GM23338 (cell line): ENCODE results near the gene U2SURP. TPM values are rescaled to one million over a fixed set of nuclear protein-coding genes. Genes with fewer than 3 reads are reported as not detected.

Source experiments
- ATAC-seq: fragments of 200-7000 bp; cut with Tn5 transposase; 3 replicates; pipeline ENCODE4 v1.9.1; 2020
- DNase-seq: peaks from one replicate; pipeline ENCODE4 v3.0.0-alpha.2; 2015; ENCODE audit warnings: low spot score
- H2AFZ ChIP-seq: fragments of 200-600 bp; sonication (generic); 2 replicates; pipeline ENCODE4 v1.8.0; 2016; ENCODE audit warnings: antibody characterized with exemption, mild to moderate bottlenecking, moderate library complexity
- H3F3A ChIP-seq: fragments of 200-600 bp; sonication (generic); replicated peaks from 2 replicates; pipeline ENCODE4 v1.8.0; 2017; ENCODE audit warnings: antibody characterized with exemption, mixed run types, low read depth
- H3K27ac ChIP-seq: fragments of 200-600 bp; sonication (generic); 2 replicates; pipeline ENCODE4 v1.6.1; 2016; ENCODE audit warnings: low read depth
- H3K27me3 ChIP-seq: fragments of 200-600 bp; sonication (generic); 2 replicates; pipeline ENCODE4 v1.8.0; 2016; ENCODE audit warnings: mild to moderate bottlenecking, mixed run types, moderate library complexity; ENCODE audit not compliant: insufficient read depth
- H3K36me3 ChIP-seq: fragments of 200-600 bp; sonication (generic); 2 replicates; pipeline ENCODE4 v1.8.0; 2016; ENCODE audit warnings: mild to moderate bottlenecking; ENCODE audit not compliant: insufficient read depth
- H3K4me1 ChIP-seq: fragments of 200-600 bp; sonication (generic); 2 replicates; pipeline ENCODE4 v1.8.0; 2016; ENCODE audit warnings: mild to moderate bottlenecking, moderate library complexity; ENCODE audit not compliant: insufficient read depth
- H3K4me2 ChIP-seq: fragments of 200-600 bp; sonication (generic); 2 replicates; pipeline ENCODE4 v1.7.1; 2017; ENCODE audit warnings: mixed run types
- H3K4me3 ChIP-seq: fragments of 200-600 bp; sonication (generic); 2 replicates; pipeline ENCODE4 v1.6.1; 2016; ENCODE audit warnings: mixed run types
- H3K79me2 ChIP-seq: fragments of 200-600 bp; sonication (generic); replicated peaks from 2 replicates; pipeline ENCODE4 v1.8.0; 2017; ENCODE audit warnings: mild to moderate bottlenecking; ENCODE audit not compliant: insufficient read depth
- H3K9me2 ChIP-seq: fragments of 200-600 bp; sonication (generic); 2 replicates; pipeline ENCODE4 v1.8.0; 2017; ENCODE audit not compliant: insufficient read depth
- H4K20me1 ChIP-seq: fragments of 200-600 bp; sonication (generic); replicated peaks from 2 replicates; pipeline ENCODE4 v1.8.0; 2017; ENCODE audit warnings: mild to moderate bottlenecking; ENCODE audit not compliant: insufficient read depth
- H3K27ac Mint-ChIP-seq: 2 replicates; pipeline ENCODE4 v1.8.0; 2020; ENCODE audit warnings: inconsistent platforms, mild to moderate bottlenecking, moderate library complexity, mixed read lengths
- H3K27me3 Mint-ChIP-seq: 3 replicates; pipeline ENCODE4 v1.8.0; 2022; ENCODE audit warnings: low read depth, mild to moderate bottlenecking, moderate library complexity, mixed read lengths, inconsistent platforms; ENCODE audit not compliant: insufficient read depth, poor library complexity
- H3K36me3 Mint-ChIP-seq: 3 replicates; pipeline ENCODE4 v1.8.0; 2021; ENCODE audit warnings: low read depth, mild to moderate bottlenecking, inconsistent platforms, moderate library complexity, mixed read lengths
- H3K4me1 Mint-ChIP-seq: 3 replicates; pipeline ENCODE4 v1.8.0; 2020; ENCODE audit warnings: mild to moderate bottlenecking, inconsistent platforms, mixed read lengths
- H3K4me3 Mint-ChIP-seq: 3 replicates; pipeline ENCODE4 v1.8.0; 2021; ENCODE audit warnings: moderate library complexity, mild to moderate bottlenecking, inconsistent platforms, mixed read lengths
- H3K9me3 Mint-ChIP-seq: 3 replicates; pipeline ENCODE4 v1.8.0; 2020; ENCODE audit warnings: moderate library complexity, mild to moderate bottlenecking, inconsistent platforms, mixed read lengths
- CREB1 ChIP-seq: fragments of 250-450 bp; sonication (Bioruptor Pico); IDR thresholded peaks from 2 replicates; pipeline ENCODE4 v1.5.0; 2020; ENCODE audit warnings: low read depth, mild to moderate bottlenecking, moderate library complexity
- ETS1 ChIP-seq: IDR thresholded peaks from 2 replicates; pipeline ENCODE4 v1.6.1; 2016; ENCODE audit warnings: antibody characterized with exemption
- JUNB ChIP-seq: IDR thresholded peaks from one replicate; pipeline ENCODE4 v1.6.1; 2016; ENCODE audit warnings: antibody characterized with exemption; ENCODE audit not compliant: unreplicated experiment
- NANOG ChIP-seq: IDR thresholded peaks from 2 replicates; pipeline ENCODE4 v1.6.1; 2016; ENCODE audit warnings: antibody characterized with exemption, borderline replicate concordance
- STAT1 ChIP-seq: IDR thresholded peaks from one replicate; pipeline ENCODE4 v1.6.1; 2016; ENCODE audit warnings: antibody characterized with exemption; ENCODE audit not compliant: unreplicated experiment
- ZNF114 ChIP-seq: fragments of 250-450 bp; sonication (Bioruptor Pico); IDR thresholded peaks from 2 replicates; pipeline ENCODE4 v1.5.0; 2020; ENCODE audit warnings: mild to moderate bottlenecking, moderate library complexity
- ZNF331 ChIP-seq: fragments of 250-450 bp; sonication (Bioruptor Pico); IDR thresholded peaks from 2 replicates; pipeline ENCODE4 v1.5.0; 2020; ENCODE audit warnings: low read depth, mild to moderate bottlenecking, moderate library complexity
- ZNF462 ChIP-seq: fragments of 250-450 bp; sonication (Bioruptor Pico); IDR thresholded peaks from 2 replicates; pipeline ENCODE4 v1.5.0; 2020; ENCODE audit warnings: mild to moderate bottlenecking, moderate library complexity
- polyA plus RNA-seq: library from polyadenylated mRNA; unstranded; fragments of >200 nt; fragmentation: Nextera tagmentation; extraction: Ambion mirVana; gene quantifications from 2 replicates; pipeline ENCODE4 v1.2.1, GENCODE V29; 2016
- total RNA-seq: library from RNA; depleted of rRNA; stranded (reverse); fragments of >200 nt; shearing (Covaris generic); gene quantifications from 2 replicates; pipeline ENCODE4 v1.2.3, GENCODE V29; 2014

Gene U2SURP
- total and polyA plus RNA-seq, 2 experiments from 2014 or later = 116 to 372 TPM

GRCh38 chr3:143002727-143003126, 1.4 kb downstream of the U2SURP start:
- peaks cover 66% of the 10 kb centered on the region for H3K79me2 ChIP-seq

More at GRCh38 chr3:143002727-143003126, 1.4 kb downstream of the U2SURP start:
- H3K36me3 ChIP-seq = no peaks in the 10 kb centered on the region
- peak overlapping the region; percentile 99 for H3K4me3 Mint-ChIP-seq
- no peak overlapping the region for H2AFZ ChIP-seq
- no peaks in the 10 kb centered on the region for H3K9me3 Mint-ChIP-seq
- peak overlapping the region; percentile 100 for H3K27ac Mint-ChIP-seq
- peak overlapping the region; percentile 88 for H3K4me3 ChIP-seq
- H3K27ac ChIP-seq = peak overlapping the region; percentile 91; the same call in 1 of the 2 replicates
- H4K20me1 ChIP-seq = peaks cover 27% of the 10 kb centered on the region
- peaks cover 30% of the 10 kb centered on the region for H3K4me1 Mint-ChIP-seq
- H3K27me3 ChIP-seq = no peaks in the 10 kb centered on the region
- TF ChIP-seq NANOG (no peak), ZNF114 (CRISPR knock-in tag) (no peak), ZNF462 (CRISPR knock-in tag) (no peak), CREB1 (CRISPR knock-in tag) (no peak), JUNB (no peak), STAT1 (no peak), ZNF331 (CRISPR knock-in tag) (no peak), ETS1 (no peak)
- 0 out of 2 replicates have a peak, but pooled peaks cover 4% of the 10 kb centered on the region for H3F3A ChIP-seq
- H3K4me1 ChIP-seq = peaks cover 21% of the 10 kb centered on the region
- ATAC-seq (no peak), DNase-seq (no peak)
- peaks cover 11% of the 10 kb centered on the region for H3K27me3 Mint-ChIP-seq
- H3K4me2 ChIP-seq = peak overlapping the region; percentile 85
- no peaks in the 10 kb centered on the region for H3K9me2 ChIP-seq
- no peaks in the 10 kb centered on the region; the same call in 1 of the 3 replicates for H3K36me3 Mint-ChIP-seq
